ENCODE measurements around the gene SPRED3. TPM values are rescaled to one million over a fixed set of nuclear protein-coding genes. Genes with fewer than 3 reads are reported as not detected.
A peak's percentile ranks its signal among the peaks of the same experiment; 100 is the strongest.

SPRED3 gene
- total RNA-seq, 1 experiment from 2014 or later: 5.6 TPM

DNA sequence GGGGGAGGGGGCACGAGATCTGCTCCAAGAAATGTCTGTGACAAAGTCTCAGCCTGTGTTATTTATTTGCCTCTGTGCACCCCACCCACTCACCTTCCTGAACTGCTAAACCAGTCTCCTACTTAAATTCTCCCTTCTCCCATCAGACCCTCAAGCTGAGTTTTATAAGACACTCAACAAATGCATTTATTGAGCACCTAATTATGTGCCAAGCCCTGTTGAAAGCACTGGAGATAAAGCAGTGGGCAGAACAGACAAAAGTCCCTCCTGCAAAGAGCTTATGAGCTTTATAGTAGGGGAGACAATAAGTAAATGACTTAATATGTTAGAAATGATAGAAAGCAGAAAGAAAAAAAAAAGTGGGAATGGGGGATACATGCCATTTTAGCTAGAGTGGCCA, 11.0 kb downstream of the SPRED3 start:
- ChIA-PET POLR2A (interaction anchor here (1.6 kb wide), 1 partner anchor 10 kb away, joined by 5 read pairs; no protein-coding TSS in a partner anchor), CTCF (interaction anchor here (0.6 to 0.9 kb wide), 2 partner anchors 532 to 928 kb away, joined by 3 to 4 read pairs; partner anchors contain the start of gene MRPS12)
- no peak overlapping the region for H3K4me3 Mint-ChIP-seq (ENCODE audit: unreplicated experiment)
- no TSS peak for BruUV-seq (replicated peaks)
- no peaks in the 10 kb centered on the region for H3K4me1 Mint-ChIP-seq (ENCODE audit: insufficient read depth, unreplicated experiment)
- H3K27ac Mint-ChIP-seq (ENCODE audit: low read depth, unreplicated experiment): no peak overlapping the region
- H3K27me3 Mint-ChIP-seq (ENCODE audit: insufficient read depth, unreplicated experiment): no peaks in the 10 kb centered on the region
- TF ChIP-seq, protein P1, sequence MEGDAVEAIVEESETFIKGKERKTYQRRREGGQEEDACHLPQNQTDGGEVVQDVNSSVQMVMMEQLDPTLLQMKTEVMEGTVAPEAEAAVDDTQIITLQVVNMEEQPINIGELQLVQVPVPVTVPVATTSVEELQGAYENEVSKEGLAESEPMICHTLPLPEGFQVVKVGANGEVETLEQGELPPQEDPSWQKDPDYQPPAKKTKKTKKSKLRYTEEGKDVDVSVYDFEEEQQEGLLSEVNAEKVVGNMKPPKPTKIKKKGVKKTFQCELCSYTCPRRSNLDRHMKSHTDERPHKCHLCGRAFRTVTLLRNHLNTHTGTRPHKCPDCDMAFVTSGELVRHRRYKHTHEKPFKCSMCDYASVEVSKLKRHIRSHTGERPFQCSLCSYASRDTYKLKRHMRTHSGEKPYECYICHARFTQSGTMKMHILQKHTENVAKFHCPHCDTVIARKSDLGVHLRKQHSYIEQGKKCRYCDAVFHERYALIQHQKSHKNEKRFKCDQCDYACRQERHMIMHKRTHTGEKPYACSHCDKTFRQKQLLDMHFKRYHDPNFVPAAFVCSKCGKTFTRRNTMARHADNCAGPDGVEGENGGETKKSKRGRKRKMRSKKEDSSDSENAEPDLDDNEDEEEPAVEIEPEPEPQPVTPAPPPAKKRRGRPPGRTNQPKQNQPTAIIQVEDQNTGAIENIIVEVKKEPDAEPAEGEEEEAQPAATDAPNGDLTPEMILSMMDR (IDR thresholded peaks at IDR 0.05; ENCODE audit: unreplicated experiment): no peak
- peaks cover 6% of the 10 kb centered on the region for H3K36me3 Mint-ChIP-seq (ENCODE audit: insufficient read depth, unreplicated experiment)
- H3K9me3 Mint-ChIP-seq (ENCODE audit: unreplicated experiment): no peaks in the 10 kb centered on the region
- DNase-seq (ENCODE audit: unreplicated experiment): no peak
- intact Hi-C loops (cut with micrococcal nuclease): no loop called here

DNA sequence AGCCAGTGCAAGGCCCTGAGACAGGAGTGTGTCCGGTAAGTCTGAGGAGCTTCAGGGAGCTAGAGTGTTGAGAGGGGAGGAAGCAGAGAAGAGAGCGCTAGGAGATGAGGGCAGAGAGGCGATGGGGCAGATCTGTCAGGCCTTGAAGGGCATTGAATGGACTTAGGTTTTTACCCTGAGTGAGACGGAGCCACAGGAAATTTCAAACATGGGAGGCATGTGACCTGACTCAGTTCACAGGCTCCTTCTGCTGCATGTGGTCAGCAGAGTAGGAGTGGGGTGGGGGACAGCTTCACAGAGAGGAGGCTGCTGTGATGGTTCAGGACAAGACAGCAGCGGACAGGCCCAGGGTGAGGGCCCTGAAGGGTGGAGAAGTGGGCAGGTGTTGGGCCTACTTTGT, 11.9 kb downstream of the SPRED3 start:
- Mint-ChIP-seq H3K27me3 (ENCODE audit: insufficient read depth, unreplicated experiment) (no peaks in the 10 kb centered on the region), H3K4me3 (ENCODE audit: unreplicated experiment) (no peak overlapping the region), H3K4me1 (ENCODE audit: insufficient read depth, unreplicated experiment) (no peaks in the 10 kb centered on the region), H3K9me3 (ENCODE audit: unreplicated experiment) (no peaks in the 10 kb centered on the region), H3K36me3 (ENCODE audit: insufficient read depth, unreplicated experiment) (peaks cover 6% of the 10 kb centered on the region), H3K27ac (ENCODE audit: low read depth, unreplicated experiment) (no peak overlapping the region)
- ChIA-PET POLR2A (no interaction called here), CTCF (interaction anchor here (0.7 kb wide), 1 partner anchor 1278 kb away, joined by 3 read pairs; no protein-coding TSS in a partner anchor)
- no peak for DNase-seq (ENCODE audit: unreplicated experiment)
- TF ChIP-seq, protein P1 (IDR thresholded peaks at IDR 0.05; ENCODE audit: unreplicated experiment): no peak
- no TSS peak for BruUV-seq (replicated peaks)
- intact Hi-C loops (cut with micrococcal nuclease): loop anchor here (10.0 kb wide), 1 partner anchor 156 kb away; no protein-coding TSS in a partner anchor

DNA sequence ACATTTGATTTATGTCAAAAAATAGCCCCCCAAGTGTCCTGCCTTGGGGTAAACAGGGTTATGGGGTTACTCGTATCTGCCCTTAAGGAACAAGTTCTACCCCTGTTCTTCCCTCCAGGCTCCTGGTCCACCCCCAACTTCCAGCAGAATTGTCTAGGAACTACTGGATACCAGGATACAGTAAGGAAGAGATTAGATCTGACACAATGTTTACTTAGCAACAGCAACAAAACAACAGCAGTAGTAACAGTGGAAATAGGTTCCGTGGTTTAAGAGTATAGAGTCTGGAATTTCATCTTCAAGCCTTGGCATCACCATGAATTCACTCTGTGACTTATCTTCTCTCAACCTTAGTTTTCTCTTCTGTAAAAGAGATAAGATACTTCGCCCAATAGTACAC, 12.7 kb downstream of the SPRED3 start:
- TF ChIP-seq, protein P1 (IDR thresholded peaks at IDR 0.05; ENCODE audit: unreplicated experiment): no peak
- DNase-seq (ENCODE audit: unreplicated experiment): no peak
- H3K4me1 Mint-ChIP-seq (ENCODE audit: insufficient read depth, unreplicated experiment): no peaks in the 10 kb centered on the region
- CTCF ChIA-PET: interaction anchor here (0.7 kb wide), 1 partner anchor 1277 kb away, joined by 3 read pairs; no protein-coding TSS in a partner anchor
- intact Hi-C loops (cut with micrococcal nuclease): loop anchor here (10.0 kb wide), 1 partner anchor 156 kb away; no protein-coding TSS in a partner anchor
- POLR2A ChIA-PET: interaction anchor here (2.8 kb wide), 1 partner anchor 27 kb away, joined by 17 read pairs; the partner anchor contains the start of gene PSMD8
- peaks cover 6% of the 10 kb centered on the region for H3K36me3 Mint-ChIP-seq (ENCODE audit: insufficient read depth, unreplicated experiment)
- no peaks in the 10 kb centered on the region for H3K27me3 Mint-ChIP-seq (ENCODE audit: insufficient read depth, unreplicated experiment)
- H3K27ac Mint-ChIP-seq (ENCODE audit: low read depth, unreplicated experiment): no peak overlapping the region
- H3K4me3 Mint-ChIP-seq (ENCODE audit: unreplicated experiment): no peak overlapping the region
- BruUV-seq (replicated peaks): no TSS peak
- H3K9me3 Mint-ChIP-seq (ENCODE audit: unreplicated experiment): no peaks in the 10 kb centered on the region

DNA sequence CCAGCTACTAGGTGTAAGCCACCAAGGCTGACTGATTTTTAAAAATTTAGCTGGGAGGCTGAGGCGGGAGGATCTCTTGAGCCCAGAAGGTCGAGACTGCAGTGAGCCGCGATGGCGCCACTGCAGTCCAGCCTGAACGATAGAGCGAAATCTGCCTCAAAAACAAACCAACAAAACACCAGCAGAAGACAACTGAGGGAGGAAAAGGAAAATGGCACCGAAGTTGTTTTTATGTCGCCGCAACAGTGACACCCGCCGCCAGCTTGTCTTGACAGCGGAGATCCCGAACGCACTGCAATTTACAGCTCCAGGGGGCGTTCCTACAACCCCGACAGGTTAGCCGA, 14.1 kb downstream of the SPRED3 start:
- Mint-ChIP-seq H3K36me3 (ENCODE audit: insufficient read depth, unreplicated experiment) (peaks cover 9% of the 10 kb centered on the region), H3K27me3 (ENCODE audit: insufficient read depth, unreplicated experiment) (no peaks in the 10 kb centered on the region), H3K27ac (ENCODE audit: low read depth, unreplicated experiment) (peak overlapping the region; percentile 95), H3K4me1 (ENCODE audit: insufficient read depth, unreplicated experiment) (no peaks in the 10 kb centered on the region), H3K4me3 (ENCODE audit: unreplicated experiment) (peak overlapping the region; percentile 90), H3K9me3 (ENCODE audit: unreplicated experiment) (no peaks in the 10 kb centered on the region)
- TF ChIP-seq, protein P1 (IDR thresholded peaks at IDR 0.05; ENCODE audit: unreplicated experiment): no peak
- intact Hi-C loops (cut with micrococcal nuclease): loop anchor here (1.0 to 10.0 kb wide), 4 partner anchors 13 to 550 kb away; no protein-coding TSS in a partner anchor
- ChIA-PET CTCF (interaction anchor here (0.5 to 2.4 kb wide), 38 partner anchors 10 to 1754 kb away, joined by 3 to 15 read pairs (median 4); partner anchors contain the start of genes MRPS12, PSMD8 and SARS2), POLR2A (interaction anchor here (0.6 to 2.8 kb wide), 21 partner anchors 11 to 1185 kb away, joined by 3 to 17 read pairs (median 3); partner anchors contain the start of genes ECH1, GGN, MRPS12 and NFKBIB)
- DNase-seq (ENCODE audit: unreplicated experiment): no peak
- no TSS peak for BruUV-seq (replicated peaks)

All from MCF 10A (cell line).